Liver (tissue), 3 donors: Measurements from ENCODE around the gene M1AP.

ENCODE experiments used
- RAD21 ChIP-seq, 2 donors: IDR thresholded peaks; 2 replicates each; pipeline ENCODE4 v1.6.1; 2016; ENCODE audit warnings: antibody characterized with exemption in 2 of 2, mild to moderate bottlenecking in 2 of 2
- SP1 ChIP-seq: IDR thresholded peaks from 2 replicates; pipeline ENCODE4 v1.6.1; 2018; ENCODE audit warnings: antibody characterized with exemption, mild to moderate bottlenecking
- TF ChIP-seq, protein P1 (sequence below): IDR thresholded peaks from 2 replicates; pipeline ENCODE4 v1.6.1; 2016; ENCODE audit warnings: antibody characterized with exemption, mild to moderate bottlenecking
- TF ChIP-seq, protein P2 (sequence below): IDR thresholded peaks from 2 replicates; pipeline ENCODE4 v1.6.1; 2016; ENCODE audit warnings: antibody characterized with exemption
- TF ChIP-seq, protein P3 (sequence below): fragments of 150-350 bp; IDR thresholded peaks from 2 replicates; pipeline ENCODE4 v1.5.1; 2017; ENCODE audit warnings: improper control_type of control experiment, low read depth, low read length; ENCODE audit not compliant: missing input control
- TF ChIP-seq, protein P4 (sequence below): IDR thresholded peaks from 2 replicates; pipeline ENCODE4 v1.6.1; 2016; ENCODE audit warnings: antibody characterized with exemption
- donor health status: healthy.
- donor health status: healthy.

DNA sequence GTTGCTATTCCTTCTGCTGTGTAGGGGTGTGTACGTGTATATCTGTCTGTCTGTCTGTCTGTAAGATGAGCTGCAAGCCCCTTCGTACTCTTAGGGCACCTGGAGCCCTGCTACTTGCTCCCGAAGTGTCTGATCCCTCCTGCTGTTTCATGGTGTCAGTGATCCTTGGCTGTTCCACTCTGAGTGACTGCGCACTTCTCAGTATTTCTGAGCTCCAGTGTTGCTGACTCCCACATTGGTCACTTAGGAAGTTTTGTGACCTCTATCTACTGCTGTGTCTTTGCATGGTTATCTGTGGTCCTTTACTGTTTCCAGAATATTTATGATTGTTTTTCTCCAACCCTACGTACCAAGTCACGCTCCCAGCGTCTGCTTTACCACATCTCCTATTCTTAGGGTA is 22.1 kb upstream of the M1AP start:
- TF ChIP-seq SP1 (no peak), RAD21 (IDR thresholded peaks at IDR 0.05) (no peak)
- TF ChIP-seq, protein P1, sequence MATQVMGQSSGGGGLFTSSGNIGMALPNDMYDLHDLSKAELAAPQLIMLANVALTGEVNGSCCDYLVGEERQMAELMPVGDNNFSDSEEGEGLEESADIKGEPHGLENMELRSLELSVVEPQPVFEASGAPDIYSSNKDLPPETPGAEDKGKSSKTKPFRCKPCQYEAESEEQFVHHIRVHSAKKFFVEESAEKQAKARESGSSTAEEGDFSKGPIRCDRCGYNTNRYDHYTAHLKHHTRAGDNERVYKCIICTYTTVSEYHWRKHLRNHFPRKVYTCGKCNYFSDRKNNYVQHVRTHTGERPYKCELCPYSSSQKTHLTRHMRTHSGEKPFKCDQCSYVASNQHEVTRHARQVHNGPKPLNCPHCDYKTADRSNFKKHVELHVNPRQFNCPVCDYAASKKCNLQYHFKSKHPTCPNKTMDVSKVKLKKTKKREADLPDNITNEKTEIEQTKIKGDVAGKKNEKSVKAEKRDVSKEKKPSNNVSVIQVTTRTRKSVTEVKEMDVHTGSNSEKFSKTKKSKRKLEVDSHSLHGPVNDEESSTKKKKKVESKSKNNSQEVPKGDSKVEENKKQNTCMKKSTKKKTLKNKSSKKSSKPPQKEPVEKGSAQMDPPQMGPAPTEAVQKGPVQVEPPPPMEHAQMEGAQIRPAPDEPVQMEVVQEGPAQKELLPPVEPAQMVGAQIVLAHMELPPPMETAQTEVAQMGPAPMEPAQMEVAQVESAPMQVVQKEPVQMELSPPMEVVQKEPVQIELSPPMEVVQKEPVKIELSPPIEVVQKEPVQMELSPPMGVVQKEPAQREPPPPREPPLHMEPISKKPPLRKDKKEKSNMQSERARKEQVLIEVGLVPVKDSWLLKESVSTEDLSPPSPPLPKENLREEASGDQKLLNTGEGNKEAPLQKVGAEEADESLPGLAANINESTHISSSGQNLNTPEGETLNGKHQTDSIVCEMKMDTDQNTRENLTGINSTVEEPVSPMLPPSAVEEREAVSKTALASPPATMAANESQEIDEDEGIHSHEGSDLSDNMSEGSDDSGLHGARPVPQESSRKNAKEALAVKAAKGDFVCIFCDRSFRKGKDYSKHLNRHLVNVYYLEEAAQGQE: no peak
- TF ChIP-seq, protein P2, sequence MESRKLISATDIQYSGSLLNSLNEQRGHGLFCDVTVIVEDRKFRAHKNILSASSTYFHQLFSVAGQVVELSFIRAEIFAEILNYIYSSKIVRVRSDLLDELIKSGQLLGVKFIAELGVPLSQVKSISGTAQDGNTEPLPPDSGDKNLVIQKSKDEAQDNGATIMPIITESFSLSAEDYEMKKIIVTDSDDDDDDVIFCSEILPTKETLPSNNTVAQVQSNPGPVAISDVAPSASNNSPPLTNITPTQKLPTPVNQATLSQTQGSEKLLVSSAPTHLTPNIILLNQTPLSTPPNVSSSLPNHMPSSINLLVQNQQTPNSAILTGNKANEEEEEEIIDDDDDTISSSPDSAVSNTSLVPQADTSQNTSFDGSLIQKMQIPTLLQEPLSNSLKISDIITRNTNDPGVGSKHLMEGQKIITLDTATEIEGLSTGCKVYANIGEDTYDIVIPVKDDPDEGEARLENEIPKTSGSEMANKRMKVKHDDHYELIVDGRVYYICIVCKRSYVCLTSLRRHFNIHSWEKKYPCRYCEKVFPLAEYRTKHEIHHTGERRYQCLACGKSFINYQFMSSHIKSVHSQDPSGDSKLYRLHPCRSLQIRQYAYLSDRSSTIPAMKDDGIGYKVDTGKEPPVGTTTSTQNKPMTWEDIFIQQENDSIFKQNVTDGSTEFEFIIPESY: no peak
- TF ChIP-seq, protein P3, sequence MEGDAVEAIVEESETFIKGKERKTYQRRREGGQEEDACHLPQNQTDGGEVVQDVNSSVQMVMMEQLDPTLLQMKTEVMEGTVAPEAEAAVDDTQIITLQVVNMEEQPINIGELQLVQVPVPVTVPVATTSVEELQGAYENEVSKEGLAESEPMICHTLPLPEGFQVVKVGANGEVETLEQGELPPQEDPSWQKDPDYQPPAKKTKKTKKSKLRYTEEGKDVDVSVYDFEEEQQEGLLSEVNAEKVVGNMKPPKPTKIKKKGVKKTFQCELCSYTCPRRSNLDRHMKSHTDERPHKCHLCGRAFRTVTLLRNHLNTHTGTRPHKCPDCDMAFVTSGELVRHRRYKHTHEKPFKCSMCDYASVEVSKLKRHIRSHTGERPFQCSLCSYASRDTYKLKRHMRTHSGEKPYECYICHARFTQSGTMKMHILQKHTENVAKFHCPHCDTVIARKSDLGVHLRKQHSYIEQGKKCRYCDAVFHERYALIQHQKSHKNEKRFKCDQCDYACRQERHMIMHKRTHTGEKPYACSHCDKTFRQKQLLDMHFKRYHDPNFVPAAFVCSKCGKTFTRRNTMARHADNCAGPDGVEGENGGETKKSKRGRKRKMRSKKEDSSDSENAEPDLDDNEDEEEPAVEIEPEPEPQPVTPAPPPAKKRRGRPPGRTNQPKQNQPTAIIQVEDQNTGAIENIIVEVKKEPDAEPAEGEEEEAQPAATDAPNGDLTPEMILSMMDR: no peak
- TF ChIP-seq, protein P4, sequence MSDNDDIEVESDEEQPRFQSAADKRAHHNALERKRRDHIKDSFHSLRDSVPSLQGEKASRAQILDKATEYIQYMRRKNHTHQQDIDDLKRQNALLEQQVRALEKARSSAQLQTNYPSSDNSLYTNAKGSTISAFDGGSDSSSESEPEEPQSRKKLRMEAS: no peak
